Measurements from ENCODE around the gene FHOD3.

The FHOD3 gene

GRCh38 chr18:36457683-36458082, 160.2 kb downstream of the FHOD3 start:
- Histone ChIP-seq H3K4me3 (replicated peaks; ENCODE audit: insufficient read depth, low read length) (no peak overlapping the region), H3K27me3 (ENCODE audit: insufficient read depth, poor library complexity, severe bottlenecking) (peaks cover 11% of the 10 kb centered on the region), H3K27ac (replicated peaks) (no peak overlapping the region)
- DNase-seq (ENCODE audit: low read depth in 1 of 2, low spot score in 1 of 2), result no peak
- no peak for TF ChIP-seq REST (IDR thresholded peaks at IDR 0.05; ENCODE audit: insufficient replicate concordance, low read depth)
- TF ChIP-seq POLR2AphosphoS5 (IDR thresholded peaks at IDR 0.05; ENCODE audit: low read depth), result no peak
- TF ChIP-seq SPI1 (IDR thresholded peaks at IDR 0.05; ENCODE audit: borderline replicate concordance, low read depth), result no peak
- TF ChIP-seq CTCF (IDR thresholded peaks at IDR 0.05; ENCODE audit: insufficient read depth, low read length), result no peak
- no peak for TF ChIP-seq GABPA (IDR thresholded peaks at IDR 0.05; ENCODE audit: low read depth)

- DNase-seq (ENCODE audit: low read depth in 1 of 2, low spot score in 1 of 2), result no peak
- TF ChIP-seq REST (IDR thresholded peaks at IDR 0.05; ENCODE audit: insufficient replicate concordance, low read depth) (no peak), SPI1 (IDR thresholded peaks at IDR 0.05; ENCODE audit: borderline replicate concordance, low read depth) (no peak), CTCF (IDR thresholded peaks at IDR 0.05; ENCODE audit: insufficient read depth, low read length) (no peak), GABPA (IDR thresholded peaks at IDR 0.05; ENCODE audit: low read depth) (no peak), POLR2AphosphoS5 (IDR thresholded peaks at IDR 0.05; ENCODE audit: low read depth) (no peak)
These were observed 160.8 kb downstream of the FHOD3 start for GRCh38 chr18:36458306-36458705.

GRCh38 chr18:36459203-36459602, 161.7 kb downstream of the FHOD3 start:
- Histone ChIP-seq H3K27me3 (ENCODE audit: insufficient read depth, poor library complexity, severe bottlenecking) (peaks cover 12% of the 10 kb centered on the region), H3K27ac (replicated peaks) (no peak overlapping the region), H3K4me3 (replicated peaks; ENCODE audit: insufficient read depth, low read length) (no peak overlapping the region)
- no peak for DNase-seq (ENCODE audit: low read depth in 1 of 2, low spot score in 1 of 2)
- TF ChIP-seq SPI1 (IDR thresholded peaks at IDR 0.05; ENCODE audit: borderline replicate concordance, low read depth), result no peak
- TF ChIP-seq POLR2AphosphoS5 (IDR thresholded peaks at IDR 0.05; ENCODE audit: low read depth), result no peak
- TF ChIP-seq REST (IDR thresholded peaks at IDR 0.05; ENCODE audit: insufficient replicate concordance, low read depth), result no peak
- no peak for TF ChIP-seq GABPA (IDR thresholded peaks at IDR 0.05; ENCODE audit: low read depth)
- no peak for TF ChIP-seq CTCF (IDR thresholded peaks at IDR 0.05; ENCODE audit: insufficient read depth, low read length)

More at GRCh38 chr18:36458306-36458705, 160.8 kb downstream of the FHOD3 start:
- Histone ChIP-seq H3K27ac (replicated peaks) (no peak overlapping the region), H3K27me3 (ENCODE audit: insufficient read depth, poor library complexity, severe bottlenecking) (peaks cover 12% of the 10 kb centered on the region), H3K4me3 (replicated peaks; ENCODE audit: insufficient read depth, low read length) (no peak overlapping the region)
